HepG2 (cell line): ENCODE data around the gene TGFBR1. TPM values are rescaled to one million over a fixed set of nuclear protein-coding genes. Genes with fewer than 3 reads are reported as not detected.
A peak's percentile ranks its signal among the peaks of the same experiment; 100 is the strongest.

Experiments
- ATF7-NPFF ChIP-seq: sonication (generic); formaldehyde crosslinking; IDR thresholded peaks from 2 replicates; pipeline ENCODE4 v1.8.1; 2023; ENCODE audit warnings: mild to moderate bottlenecking, low read depth, missing genetic modification reagents, moderate library complexity
- ERF ChIP-seq: IDR thresholded peaks from 2 replicates; pipeline ENCODE4 v1.6.1; 2018; ENCODE audit warnings: missing biosample characterization, missing genetic modification reagents
- HNF1A ChIP-seq, 2 experiments: sonication (generic) in 1 of 2; formaldehyde crosslinking in 1 of 2; IDR thresholded peaks; 2 replicates each; pipeline versions ENCODE4 v1.4.0 to v1.6.1; 2016 to 2020; ENCODE audit warnings: borderline replicate concordance in 1 of 2, low read depth in 1 of 2, mild to moderate bottlenecking in 1 of 2, missing genetic modification reagents in 1 of 2
- HOXA5 ChIP-seq: sonication (generic); formaldehyde crosslinking; IDR thresholded peaks from 2 replicates; pipeline ENCODE4 v1.4.0; 2020; ENCODE audit warnings: missing genetic modification reagents
- IKZF4 ChIP-seq: sonication (generic); formaldehyde crosslinking; IDR thresholded peaks from 2 replicates; pipeline ENCODE4 v1.5.1; 2020; ENCODE audit warnings: borderline replicate concordance, mild to moderate bottlenecking, low read depth, missing genetic modification reagents; ENCODE audit errors: not compliant biosample characterization
- MBD4 ChIP-seq: IDR thresholded peaks from 2 replicates; pipeline ENCODE4 v1.6.1; 2012; ENCODE audit warnings: low read length, inconsistent platforms, borderline replicate concordance
- MLXIP ChIP-seq: sonication (generic); formaldehyde crosslinking; IDR thresholded peaks from 2 replicates; pipeline ENCODE4 v1.9.0; 2021; ENCODE audit warnings: missing genetic modification reagents, borderline replicate concordance
- NCOA5 ChIP-seq: sonication (generic); formaldehyde crosslinking; IDR thresholded peaks from 2 replicates; pipeline ENCODE4 v1.4.0; 2020; ENCODE audit warnings: missing genetic modification reagents
- NR0B2 ChIP-seq: sonication (generic); formaldehyde crosslinking; IDR thresholded peaks from 2 replicates; pipeline ENCODE4 v1.4.0; 2020; ENCODE audit warnings: mild to moderate bottlenecking, missing genetic modification reagents
- POGK ChIP-seq: sonication (generic); formaldehyde crosslinking; conservative IDR thresholded peaks from 2 replicates; pipeline ENCODE4 v1.8.0; 2022; ENCODE audit warnings: mild to moderate bottlenecking, moderate library complexity, missing genetic modification reagents
- RAD21 ChIP-seq: fragments of 450-650 bp; formaldehyde crosslinking; IDR thresholded peaks from 2 replicates; pipeline ENCODE4 v1.5.0; 2020; ENCODE audit warnings: mild to moderate bottlenecking
- TSC22D2 ChIP-seq: sonication (generic); formaldehyde crosslinking; IDR thresholded peaks from 2 replicates; pipeline ENCODE4 v1.5.1; 2020; ENCODE audit warnings: missing genetic modification reagents, mild to moderate bottlenecking, borderline replicate concordance
- ZNF503 ChIP-seq: sonication (generic); formaldehyde crosslinking; IDR thresholded peaks from 2 replicates; pipeline ENCODE4 v1.4.0; 2020; ENCODE audit warnings: missing genetic modification reagents
- ZNF580 ChIP-seq: IDR thresholded peaks from 2 replicates; pipeline ENCODE4 v1.6.1; 2016; ENCODE audit warnings: low read depth, borderline replicate concordance
- ZNF790 ChIP-seq: sonication (generic); formaldehyde crosslinking; IDR thresholded peaks from 2 replicates; pipeline ENCODE4 v1.8.0; 2022; ENCODE audit warnings: missing genetic modification reagents, mild to moderate bottlenecking, borderline replicate concordance
- polyA plus RNA-seq, 8 experiments: library from polyadenylated mRNA; depleted of rRNA in 3 of 8; stranded (reverse) in 7 of 8; unstranded in 1 of 8; fragments of >200 nt; fragmentation: Illumina TruSeq in 4 of 8; extraction: Trizol in 4 of 8; gene quantifications; 2 replicates each; pipeline versions ENCODE4 v1.2.1 to v1.2.3, GENCODE V29; 2011 to 2016; ENCODE audit warnings: low read depth in 4 of 8, missing spikeins in 1 of 8, mixed read lengths in 1 of 8; ENCODE audit not compliant: insufficient read depth in 1 of 8
- total RNA-seq, 5 experiments: library from RNA; depleted of rRNA; stranded (reverse); fragments of >200 nt; fragmentation: Illumina TruSeq; extraction: Trizol; gene quantifications; 2 replicates each; pipeline ENCODE4 v1.2.3, GENCODE V29; 2016; ENCODE audit warnings: low read depth in 1 of 5

The TGFBR1 gene
- total and polyA plus RNA-seq, 2 of the 13 experiments (the other 11 are each of a cell fraction or from before 2014, with no cell fraction given): 16.8 to 23.9 TPM

- no peak for TF ChIP-seq IKZF4 (CRISPR knock-in tag)
- 0 out of 2 replicates have a peak, but pooled peaks have one; percentile 7 for TF ChIP-seq RAD21
- TF ChIP-seq ZNF580 (CRISPR knock-in tag): no peak
- TF ChIP-seq ZNF503 (CRISPR knock-in tag): no peak
- no peak for TF ChIP-seq NR0B2 (CRISPR knock-in tag)
- no peak for TF ChIP-seq MLXIP (CRISPR knock-in tag)
- TF ChIP-seq ATF7-NPFF (CRISPR knock-in tag): peak; percentile 32; the same call in 1 of the 2 replicates
- no peak for TF ChIP-seq TSC22D2 (CRISPR knock-in tag)
- no peak for TF ChIP-seq HNF1A (IDR thresholded peaks at IDR 0.05; ENCODE audit: low read depth)
- TF ChIP-seq HNF1A (CRISPR knock-in tag; IDR thresholded peaks at IDR 0.05; ENCODE audit: borderline replicate concordance): no peak
- no peak for TF ChIP-seq MBD4
- no peak for TF ChIP-seq ZNF790 (CRISPR knock-in tag)
- TF ChIP-seq POGK (CRISPR knock-in tag): 0 out of 2 replicates have a peak, but pooled peaks have one; percentile 51
- no peak for TF ChIP-seq NCOA5 (CRISPR knock-in tag)
- TF ChIP-seq ERF (CRISPR knock-in tag): 0 out of 2 replicates have a peak, but pooled peaks have one; percentile 12
- no peak for TF ChIP-seq HOXA5 (CRISPR knock-in tag)
Observed at GRCh38 chr9:99105152-99106043, 485 bp downstream of the TGFBR1 start (continued).
